ENCODE data around the gene WDPCP.
"Not testable (repeated sequence)": the region's sequence is repeated elsewhere in the genome, so short reads cannot be mapped to it uniquely, and the experiment has no call there.

WDPCP gene

GRCh38 chr2:63588385-63589147 lies at the start of gene WDPCP, which contains the start of gene MDH1:
TSS of gene WDPCP (minus strand) at chr2:63588477. CDS start at chr2:63588271, 206 bp downstream.
TSS of gene MDH1 (plus strand) at chr2:63588963. CDS start at chr2:63589044, 81 bp downstream.
- peak; percentile 88 for FAIRE-seq

GRCh38 chr2:63632382-63632781 lies 44.1 kb upstream of the WDPCP start:
- no peak for FAIRE-seq

- FAIRE-seq: no peak
These were observed 43.2 kb upstream of the WDPCP start for GRCh38 chr2:63631501-63631900.

GRCh38 chr2:63628403-63628942 lies 40.2 kb upstream of the WDPCP start:
- no peak for FAIRE-seq

- no peak for FAIRE-seq
These were observed 39.6 kb upstream of the WDPCP start for GRCh38 chr2:63627866-63628265.

GRCh38 chr2:63623763-63624162 lies 35.5 kb upstream of the WDPCP start:
- FAIRE-seq: not testable (repeated sequence)

GRCh38 chr2:63622751-63623150 lies 34.5 kb upstream of the WDPCP start:
- FAIRE-seq: no peak

- FAIRE-seq: no peak
These were observed 31.1 kb upstream of the WDPCP start for GRCh38 chr2:63619328-63619727.

GRCh38 chr2:63617366-63617765 lies 29.1 kb upstream of the WDPCP start:
- no peak for FAIRE-seq

- FAIRE-seq: no peak
These were observed 27.0 kb upstream of the WDPCP start for GRCh38 chr2:63614983-63615945.

GRCh38 chr2:63614448-63614968 lies 26.2 kb upstream of the WDPCP start:
- no peak for FAIRE-seq

- no peak for FAIRE-seq
These were observed 25.2 kb upstream of the WDPCP start for GRCh38 chr2:63613391-63613901.

- no peak for FAIRE-seq
These were observed 22.2 kb upstream of the WDPCP start for GRCh38 chr2:63610525-63610924.

GRCh38 chr2:63608865-63609264 lies 20.6 kb upstream of the WDPCP start:
- not testable (repeated sequence) for FAIRE-seq

GRCh38 chr2:63604666-63605065 lies 16.4 kb upstream of the WDPCP start:
- FAIRE-seq: no peak

GRCh38 chr2:63600881-63601460 lies 12.7 kb upstream of the WDPCP start:
- no peak for FAIRE-seq

- FAIRE-seq: no peak
These were observed 10.7 kb upstream of the WDPCP start for GRCh38 chr2:63598981-63599380.

- FAIRE-seq: no peak
These were observed 8.2 kb upstream of the WDPCP start for GRCh38 chr2:63596401-63596883.

GRCh38 chr2:63594660-63595059 lies 6.4 kb upstream of the WDPCP start:
- no peak for FAIRE-seq

GRCh38 chr2:63591566-63592175 lies 3.4 kb upstream of the WDPCP start:
- FAIRE-seq: no peak

- FAIRE-seq: no peak
These were observed 2.5 kb upstream of the WDPCP start for GRCh38 chr2:63590626-63591408.

All from A204.1 (cell line).